Psoas muscle (tissue), 8 donors: Measurements from ENCODE around the gene NEBL. TPM values are rescaled to one million over a fixed set of nuclear protein-coding genes. Genes with fewer than 3 reads are reported as not detected.

Experiments
- ATAC-seq, 4 donors: fragments of 200-7000 bp; cut with Tn5 transposase; one replicate each; pipeline ENCODE4 v1.9.1; 2020; ENCODE audit warnings: moderate library complexity in 3 of 4, mild to moderate bottlenecking in 2 of 4
- DNase-seq, 2 donors: peaks; one replicate each; pipeline ENCODE4 v3.0.0-alpha.2; 2020
- H3K27ac ChIP-seq: fragments of 200-600 bp; one replicate; pipeline ENCODE4 v1.8.0; 2022
- H3K27me3 ChIP-seq, 3 donors: fragments of 200-600 bp in 1 of 3; one replicate each; pipeline versions ENCODE4 v1.6.1 to v1.8.0; 2013 to 2022; ENCODE audit warnings: low read length in 2 of 3, mild to moderate bottlenecking in 2 of 3, moderate library complexity in 1 of 3; ENCODE audit not compliant: insufficient read depth in 3 of 3
- H3K36me3 ChIP-seq, 2 donors: fragments of 200-600 bp in 1 of 2; one replicate each; pipeline versions ENCODE4 v1.6.1 to v1.8.0; 2013 to 2022; ENCODE audit warnings: low read depth in 1 of 2, mild to moderate bottlenecking in 1 of 2, moderate library complexity in 1 of 2; ENCODE audit not compliant: insufficient read depth in 1 of 2
- H3K4me1 ChIP-seq: fragments of 200-600 bp; one replicate; pipeline ENCODE4 v1.8.0; 2022
- H3K4me3 ChIP-seq: fragments of 200-600 bp; one replicate; pipeline ENCODE4 v1.8.0; 2022; ENCODE audit warnings: mild to moderate bottlenecking
- H3K9me3 ChIP-seq: fragments of 200-600 bp; one replicate; pipeline ENCODE4 v1.8.0; 2022
- WGBS, 3 donors: extraction: QIAGEN DNeasy Blood & Tissue Kit; methylation state at CpG; one replicate each; pipeline versions ENCODE4 v1.1.6 to v1.1.7; 2013; 5-methylcytosine and 5-hydroxymethylcytosine counted together
- intact Hi-C, 2 donors: fragments of 100-400 bp; cut with DNase I; formaldehyde crosslinking; loops; one replicate each; pipeline versions ENCODE4 v1.11.0 to v1.14.2; 2022
- polyA plus RNA-seq, 3 donors: library from polyadenylated mRNA; stranded (reverse); fragments of 200-250 nt; gene quantifications; one replicate each; pipeline ENCODE4 v1.2.3, GENCODE V29; 2013
- total RNA-seq, 4 donors: library from RNA; stranded (reverse); fragmentation: NEBNext Ultra II Directional in 2 of 4; extraction: Animal tissue kit (Norgen Biotek cat#: 25700) in 2 of 4; gene quantifications; one replicate each; pipeline versions ENCODE4 v1.2.1 to v1.2.4, GENCODE V29; 2021 to 2023
- TF ChIP-seq, protein P1 (sequence below): fragments of 200-600 bp; IDR thresholded peaks from one replicate; pipeline ENCODE4 v1.8.0; 2022; ENCODE audit warnings: antibody characterized with exemption
- donor health status: healthy with polysubstance abuse.
- donor health status: DM: no; HTN: no; CAD: no; lungs with moderate emphysema.
- donor health status: Bipolar disorder and iron deficiency.
- donor health status: healthy.
- donor health status: DM: yes; HTN: yes; CAD: no.
- donor health status: DM: no; HTN: no; CAD: no.
- donor health status: DM: no; HTN: no; CAD: no.
- donor health status: DM: yes; HTN: yes; CAD: no.

NEBL gene
- total and polyA plus RNA-seq, 7 donors, result 0.35 to 1.5 (median 0.89) TPM

DNA sequence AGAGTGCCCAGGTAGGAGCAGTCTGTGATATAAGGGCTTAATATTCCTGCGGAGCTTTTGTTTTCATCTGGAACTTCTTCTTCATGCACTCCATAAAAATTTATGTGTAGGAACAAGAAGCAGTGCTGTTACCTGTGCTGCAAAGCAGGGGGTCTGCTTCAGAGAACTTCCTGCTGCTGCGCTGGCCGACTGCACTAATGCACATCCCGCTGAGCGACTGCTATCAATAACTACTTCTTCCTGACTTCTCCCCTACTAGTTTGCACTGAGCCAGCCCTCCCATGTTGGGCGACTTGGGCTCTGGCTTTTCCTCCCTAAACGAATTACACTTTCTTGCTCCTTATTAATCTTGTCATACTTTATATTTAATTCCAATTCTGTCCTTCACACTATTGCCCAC, 150.3 kb downstream of the NEBL start:
- 86 to 92% (median 89%) methylated on average over 7 of the region's 7 CpGs for WGBS, 3 donors
- intact Hi-C loops, result no loop called here
- no peaks in the 10 kb centered on the region for H3K36me3 ChIP-seq
- TF ChIP-seq, protein P1, sequence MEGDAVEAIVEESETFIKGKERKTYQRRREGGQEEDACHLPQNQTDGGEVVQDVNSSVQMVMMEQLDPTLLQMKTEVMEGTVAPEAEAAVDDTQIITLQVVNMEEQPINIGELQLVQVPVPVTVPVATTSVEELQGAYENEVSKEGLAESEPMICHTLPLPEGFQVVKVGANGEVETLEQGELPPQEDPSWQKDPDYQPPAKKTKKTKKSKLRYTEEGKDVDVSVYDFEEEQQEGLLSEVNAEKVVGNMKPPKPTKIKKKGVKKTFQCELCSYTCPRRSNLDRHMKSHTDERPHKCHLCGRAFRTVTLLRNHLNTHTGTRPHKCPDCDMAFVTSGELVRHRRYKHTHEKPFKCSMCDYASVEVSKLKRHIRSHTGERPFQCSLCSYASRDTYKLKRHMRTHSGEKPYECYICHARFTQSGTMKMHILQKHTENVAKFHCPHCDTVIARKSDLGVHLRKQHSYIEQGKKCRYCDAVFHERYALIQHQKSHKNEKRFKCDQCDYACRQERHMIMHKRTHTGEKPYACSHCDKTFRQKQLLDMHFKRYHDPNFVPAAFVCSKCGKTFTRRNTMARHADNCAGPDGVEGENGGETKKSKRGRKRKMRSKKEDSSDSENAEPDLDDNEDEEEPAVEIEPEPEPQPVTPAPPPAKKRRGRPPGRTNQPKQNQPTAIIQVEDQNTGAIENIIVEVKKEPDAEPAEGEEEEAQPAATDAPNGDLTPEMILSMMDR, result no peak
- DNase-seq (no peak), ATAC-seq (no peak)
- no peak overlapping the region for H3K4me3 ChIP-seq
- no peaks in the 10 kb centered on the region for H3K4me1 ChIP-seq
- H3K27me3 ChIP-seq, result no peaks in the 10 kb centered on the region
- no peak overlapping the region for H3K27ac ChIP-seq
- H3K9me3 ChIP-seq, result peaks cover 15% of the 10 kb centered on the region

DNA sequence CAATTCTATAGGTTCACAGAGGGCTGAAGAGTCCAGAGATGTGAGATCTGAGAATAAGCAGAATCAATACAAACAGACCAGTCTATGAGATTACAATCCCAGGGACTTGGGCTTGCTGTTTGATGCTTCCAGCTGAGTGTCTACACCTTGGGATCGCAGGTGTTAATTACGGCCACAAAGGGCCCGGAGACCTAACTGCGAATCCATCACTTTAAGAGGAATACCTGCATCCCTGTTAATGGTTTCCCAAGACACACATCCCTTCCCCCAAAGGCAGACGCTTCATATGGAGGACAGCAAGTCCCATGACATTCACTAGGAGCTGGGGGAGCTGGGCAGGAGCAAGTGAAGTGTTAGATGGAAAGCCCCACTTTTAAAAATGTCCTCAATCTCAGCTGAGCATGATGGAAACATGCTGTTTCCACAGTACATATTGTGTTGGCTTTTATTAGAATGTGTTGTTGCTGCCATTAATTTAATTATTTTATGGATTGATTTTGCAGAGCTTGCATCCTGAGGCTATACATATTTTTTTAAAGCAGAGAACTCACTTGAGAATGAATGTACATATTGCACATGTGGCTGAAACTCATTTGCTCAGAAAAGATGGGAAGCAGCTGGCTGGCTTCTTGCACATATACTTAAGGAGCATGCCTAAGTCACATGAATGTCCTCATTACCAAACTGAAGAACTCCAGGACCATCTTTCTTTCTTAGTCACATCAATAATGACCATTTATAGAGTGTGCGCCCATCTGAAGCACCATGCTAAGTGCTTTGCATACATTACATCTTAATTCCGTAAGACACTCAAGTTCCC, 151.3 kb downstream of the NEBL start:
- Histone ChIP-seq H3K27ac (no peak overlapping the region), H3K4me3 (no peak overlapping the region), H3K36me3 (no peaks in the 10 kb centered on the region), H3K9me3 (peaks cover 8% of the 10 kb centered on the region), H3K27me3 (no peaks in the 10 kb centered on the region), H3K4me1 (no peaks in the 10 kb centered on the region)
- no peak for DNase-seq
- intact Hi-C loops, result no loop called here
- ATAC-seq, result no peak
- WGBS, 3 donors, result 89 to 95% (median 94%) methylated on average over 7 of the region's 7 CpGs
- TF ChIP-seq, protein P1, result no peak

DNA sequence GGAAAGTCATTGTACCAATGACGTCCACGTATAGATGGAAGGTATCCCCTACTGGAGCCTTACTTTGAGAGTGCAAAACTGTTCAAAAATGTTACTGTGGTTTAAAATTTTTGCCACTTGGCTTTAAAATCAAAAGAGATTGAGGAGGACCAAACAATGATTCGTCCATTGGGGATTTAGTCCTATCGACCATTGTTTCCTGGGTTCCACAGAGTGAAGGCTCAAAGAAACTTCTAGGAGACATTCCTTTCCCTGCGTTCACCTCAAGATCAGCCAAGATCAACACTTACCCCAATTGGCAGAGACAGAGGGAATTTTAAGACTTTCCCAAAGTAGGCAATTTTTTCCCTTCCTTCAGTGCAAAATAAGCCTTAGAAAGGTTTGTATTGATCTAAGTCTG, 152.3 kb downstream of the NEBL start:
- Histone ChIP-seq H3K9me3 (peaks cover 3% of the 10 kb centered on the region), H3K27me3 (no peaks in the 10 kb centered on the region), H3K36me3 (no peaks in the 10 kb centered on the region), H3K27ac (no peak overlapping the region), H3K4me1 (no peaks in the 10 kb centered on the region), H3K4me3 (no peak overlapping the region)
- TF ChIP-seq, protein P1, result no peak
- intact Hi-C loops, result no loop called here
- no peak for ATAC-seq
- 81 to 92% (median 86%) methylated on average over 5 of the region's 5 CpGs for WGBS, 3 donors
- DNase-seq, result no peak

- Histone ChIP-seq H3K27ac (no peak overlapping the region), H3K4me1 (no peaks in the 10 kb centered on the region), H3K36me3 (no peaks in the 10 kb centered on the region), H3K9me3 (no peaks in the 10 kb centered on the region), H3K4me3 (no peak overlapping the region), H3K27me3 (no peaks in the 10 kb centered on the region)
- DNase-seq, result no peak
- intact Hi-C loops, result no loop called here
- WGBS, 3 donors, result 46 to 72% (median 57%) methylated on average over 5 of the region's 5 CpGs
- no peak for ATAC-seq
- TF ChIP-seq, protein P1, result no peak
Measured at GRCh38 chr10:20743942-20744341, 153.2 kb downstream of the NEBL start.
